Trophoblast cell (in vitro differentiated cells and primary cell): ENCODE data around the gene XDH.

Experiments
- DNase-seq, 2 donors: peaks; one replicate each; pipeline ENCODE4 v3.0.0-alpha.2; 2016
- H2AFZ ChIP-seq: 2 replicates; pipeline ENCODE4 v1.6.1; 2013; ENCODE audit warnings: low read length, moderate library complexity, mild to moderate bottlenecking; ENCODE audit not compliant: insufficient read depth, poor library complexity
- H2AK5ac ChIP-seq: 2 replicates; pipeline ENCODE4 v1.6.1; 2013; ENCODE audit warnings: mild to moderate bottlenecking, low read length
- H2BK120ac ChIP-seq: 2 replicates; pipeline ENCODE4 v1.6.1; 2013; ENCODE audit warnings: low read length, mild to moderate bottlenecking, moderate library complexity; ENCODE audit not compliant: insufficient read depth, poor library complexity
- H2BK12ac ChIP-seq: 2 replicates; pipeline ENCODE4 v1.6.1; 2013; ENCODE audit warnings: mild to moderate bottlenecking, low read length, moderate library complexity
- H2BK5ac ChIP-seq: 2 replicates; pipeline ENCODE4 v1.6.1; 2013; ENCODE audit warnings: low read length, low read depth, moderate library complexity, mild to moderate bottlenecking; ENCODE audit not compliant: poor library complexity
- H3K14ac ChIP-seq: 2 replicates; pipeline ENCODE4 v1.6.1; 2013; ENCODE audit warnings: mild to moderate bottlenecking, low read length
- H3K18ac ChIP-seq: 2 replicates; pipeline ENCODE4 v1.6.1; 2013; ENCODE audit warnings: mild to moderate bottlenecking, low read length
- H3K23ac ChIP-seq: 2 replicates; pipeline ENCODE4 v1.6.1; 2013; ENCODE audit warnings: low read length
- H3K27ac ChIP-seq: 2 replicates; pipeline ENCODE4 v1.5.1; 2013; ENCODE audit warnings: low read depth, mild to moderate bottlenecking, inconsistent platforms, low read length, moderate library complexity
- H3K27me3 ChIP-seq: 2 replicates; pipeline ENCODE4 v1.6.1; 2013; ENCODE audit warnings: inconsistent platforms, mild to moderate bottlenecking, low read length, moderate library complexity; ENCODE audit not compliant: insufficient read depth
- H3K36me3 ChIP-seq, 2 experiments: 1 replicate in 1 of 2; 2 replicates in 1 of 2; pipeline ENCODE4 v1.6.1; 2013; ENCODE audit warnings: low read length in 2 of 2, mild to moderate bottlenecking in 2 of 2, moderate library complexity in 1 of 2; ENCODE audit not compliant: insufficient read depth in 2 of 2, control insufficient read depth in 1 of 2
- H3K4ac ChIP-seq: 2 replicates; pipeline ENCODE4 v1.6.1; 2013; ENCODE audit warnings: low read depth, mild to moderate bottlenecking, low read length, moderate library complexity
- H3K4me1 ChIP-seq, 2 experiments: 1 replicate in 1 of 2; 2 replicates in 1 of 2; pipeline ENCODE4 v1.6.1; 2013; ENCODE audit warnings: low read length in 2 of 2, mild to moderate bottlenecking in 2 of 2, moderate library complexity in 1 of 2; ENCODE audit not compliant: insufficient read depth in 2 of 2, control insufficient read depth in 1 of 2
- H3K4me2 ChIP-seq: 2 replicates; pipeline ENCODE4 v1.6.1; 2013; ENCODE audit warnings: inconsistent platforms, mild to moderate bottlenecking, low read length, moderate library complexity
- H3K4me3 ChIP-seq: 2 replicates; pipeline ENCODE4 v1.5.1; 2013; ENCODE audit warnings: mild to moderate bottlenecking, low read depth, low read length, inconsistent platforms
- H3K79me1 ChIP-seq: one replicate; pipeline ENCODE4 v1.6.1; 2013; ENCODE audit warnings: low read length
- H3K79me2 ChIP-seq: 2 replicates; pipeline ENCODE4 v1.6.1; 2013; ENCODE audit warnings: low read length, mild to moderate bottlenecking; ENCODE audit not compliant: control insufficient read depth, insufficient read depth, poor library complexity
- H3K9ac ChIP-seq: 2 replicates; pipeline ENCODE4 v1.6.1; 2013; ENCODE audit warnings: mild to moderate bottlenecking, low read length
- H3K9me3 ChIP-seq: 2 replicates; pipeline ENCODE4 v1.6.1; 2013; ENCODE audit warnings: low read depth, mild to moderate bottlenecking, control low read depth, inconsistent platforms, low read length; ENCODE audit not compliant: insufficient read depth
- H4K12ac ChIP-seq: 2 replicates; pipeline ENCODE4 v1.6.1; 2013; ENCODE audit warnings: low read depth, mild to moderate bottlenecking, low read length, moderate library complexity
- H4K8ac ChIP-seq: 2 replicates; pipeline ENCODE4 v1.6.1; 2013; ENCODE audit warnings: low read depth, mild to moderate bottlenecking, low read length, moderate library complexity
- H4K91ac ChIP-seq: one replicate; pipeline ENCODE4 v1.6.1; 2013; ENCODE audit warnings: low read depth, mild to moderate bottlenecking, low read length, moderate library complexity
- WGBS: extraction: QIAGEN DNeasy Blood & Tissue Kit; methylation state at CpG from one replicate; pipeline ENCODE4 v1.1.7; 2013; ENCODE audit warnings: missing lambda C conversion rate; ENCODE audit not compliant: insufficient read length, insufficient coverage; ENCODE audit errors: extremely low coverage; 5-methylcytosine and 5-hydroxymethylcytosine counted together

The XDH gene

DNA sequence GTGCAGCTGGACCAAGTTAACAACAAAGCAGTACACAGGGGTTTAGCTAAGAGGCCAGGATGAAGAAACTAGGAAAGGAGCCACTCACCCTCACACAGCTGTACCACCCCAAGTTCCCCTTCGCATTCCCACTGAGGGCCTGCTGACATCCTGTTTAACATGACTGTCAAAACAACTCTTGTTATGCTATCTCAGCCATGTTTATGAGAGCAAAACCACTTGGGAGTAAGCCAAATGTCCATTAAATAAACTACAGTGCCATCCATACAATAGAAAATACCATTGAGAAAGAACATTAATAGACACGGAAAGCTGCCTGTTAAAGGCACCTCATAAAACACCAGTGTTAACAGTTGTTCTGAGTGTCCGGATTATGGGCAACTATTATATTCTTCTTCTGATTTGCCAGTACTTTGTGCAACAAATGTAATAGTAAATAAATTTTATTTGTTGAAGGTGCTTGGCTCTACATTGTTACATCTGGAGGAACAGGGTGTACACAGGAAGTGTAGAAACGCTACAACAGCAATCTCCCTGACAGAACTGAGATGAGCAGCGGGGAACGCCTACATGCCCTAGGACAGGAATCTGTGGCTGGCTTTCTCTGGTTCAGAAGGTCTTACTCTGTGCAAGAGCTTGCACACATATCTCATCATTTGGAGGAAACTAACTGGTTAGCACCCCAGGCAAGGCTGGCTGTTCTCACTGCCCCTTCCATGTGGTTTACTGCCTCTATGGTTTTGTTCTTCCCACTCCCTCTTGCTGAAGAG is 95.0 kb downstream of the XDH start:
- H3K79me1 ChIP-seq, result no peaks in the 10 kb centered on the region
- no peak overlapping the region for H3K4me2 ChIP-seq
- no peak overlapping the region for H4K12ac ChIP-seq
- no peaks in the 10 kb centered on the region for H3K79me2 ChIP-seq
- H3K9ac ChIP-seq, result no peak overlapping the region
- H2BK120ac ChIP-seq, result no peak overlapping the region
- no peaks in the 10 kb centered on the region for H3K36me3 ChIP-seq
- no peak for DNase-seq
- no peak overlapping the region for H3K4ac ChIP-seq
- H2BK5ac ChIP-seq, result no peak overlapping the region
- WGBS, result no CpG with 5 or more reads among the region's 6 CpGs
- no peak overlapping the region for H2AK5ac ChIP-seq
- no peak overlapping the region for H3K4me3 ChIP-seq
- no peaks in the 10 kb centered on the region for H3K27me3 ChIP-seq
- no peak overlapping the region for H3K27ac ChIP-seq
- no peaks in the 10 kb centered on the region for H3K4me1 ChIP-seq
- H4K8ac ChIP-seq, result no peak overlapping the region
- no peak overlapping the region for H3K23ac ChIP-seq
- no peak overlapping the region for H4K91ac ChIP-seq
- H2BK12ac ChIP-seq, result no peak overlapping the region
- no peak overlapping the region for H3K14ac ChIP-seq
- no peak overlapping the region for H3K18ac ChIP-seq
- no peaks in the 10 kb centered on the region for H3K9me3 ChIP-seq
- no peak overlapping the region for H2AFZ ChIP-seq

DNA sequence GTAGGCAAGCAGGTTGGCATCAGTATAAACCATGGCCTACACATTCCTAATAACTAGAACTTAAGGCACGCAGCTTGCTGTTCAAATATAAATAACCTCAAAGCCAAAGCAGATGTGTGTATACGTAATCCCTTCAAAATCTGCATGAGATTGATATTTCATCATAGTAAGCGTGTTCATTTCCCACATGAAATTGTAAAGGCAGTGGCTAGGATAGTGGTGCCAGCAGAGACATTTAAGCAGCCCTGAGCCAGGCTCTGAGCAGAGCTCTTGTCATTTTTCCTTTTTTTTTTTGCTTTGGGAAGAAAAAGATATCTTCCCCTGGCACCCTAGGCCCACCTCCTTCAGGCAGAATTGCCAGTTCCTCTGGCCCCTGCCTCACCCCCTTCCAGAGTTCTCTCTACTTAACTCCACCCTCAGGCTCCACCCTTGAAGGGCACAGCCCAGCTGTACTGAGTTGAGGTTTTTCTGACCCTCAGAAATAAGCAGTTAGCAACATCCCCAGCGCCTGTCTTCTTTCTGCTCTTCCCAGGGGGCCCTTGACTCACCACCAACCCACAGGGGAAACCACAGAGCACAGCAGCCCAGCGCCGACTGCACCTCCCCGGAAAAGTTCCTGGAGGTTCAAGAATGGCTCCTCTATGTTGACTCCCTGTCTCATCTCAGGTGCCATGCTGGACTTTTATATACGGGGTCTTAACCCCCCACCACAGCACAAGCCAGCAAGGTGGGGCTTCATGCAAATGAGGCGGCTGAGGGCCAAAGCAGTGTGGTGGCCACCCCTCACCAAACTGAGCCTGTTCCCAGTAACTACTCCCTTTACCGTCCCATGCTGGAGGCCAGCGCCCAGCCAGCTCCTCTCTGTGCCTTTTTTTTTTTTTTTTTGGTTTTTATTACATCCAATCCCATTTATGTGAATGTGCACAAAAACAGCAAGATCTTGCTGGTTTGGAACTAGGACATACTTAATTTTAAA is 95.9 kb downstream of the XDH start:
- no peaks in the 10 kb centered on the region for H3K9me3 ChIP-seq
- no peaks in the 10 kb centered on the region for H3K4me1 ChIP-seq
- WGBS, result no CpG with 5 or more reads among the region's 11 CpGs
- no peaks in the 10 kb centered on the region for H3K27me3 ChIP-seq
- no peaks in the 10 kb centered on the region for H3K36me3 ChIP-seq
- H2AFZ ChIP-seq, result no peak overlapping the region
- no peak overlapping the region for H4K12ac ChIP-seq
- no peaks in the 10 kb centered on the region for H3K79me1 ChIP-seq
- H2BK5ac ChIP-seq, result no peak overlapping the region
- DNase-seq, result peak in 1 of 2 donors; percentile 10
- no peak overlapping the region for H3K18ac ChIP-seq
- no peak overlapping the region for H3K14ac ChIP-seq
- H3K4ac ChIP-seq, result no peak overlapping the region
- H2BK120ac ChIP-seq, result no peak overlapping the region
- no peak overlapping the region for H4K91ac ChIP-seq
- H2AK5ac ChIP-seq, result no peak overlapping the region
- no peaks in the 10 kb centered on the region for H3K79me2 ChIP-seq
- H3K9ac ChIP-seq, result no peak overlapping the region
- H2BK12ac ChIP-seq, result no peak overlapping the region
- H3K4me3 ChIP-seq, result no peak overlapping the region
- no peak overlapping the region for H3K27ac ChIP-seq
- H3K4me2 ChIP-seq, result no peak overlapping the region
- H3K23ac ChIP-seq, result no peak overlapping the region
- no peak overlapping the region for H4K8ac ChIP-seq

DNA sequence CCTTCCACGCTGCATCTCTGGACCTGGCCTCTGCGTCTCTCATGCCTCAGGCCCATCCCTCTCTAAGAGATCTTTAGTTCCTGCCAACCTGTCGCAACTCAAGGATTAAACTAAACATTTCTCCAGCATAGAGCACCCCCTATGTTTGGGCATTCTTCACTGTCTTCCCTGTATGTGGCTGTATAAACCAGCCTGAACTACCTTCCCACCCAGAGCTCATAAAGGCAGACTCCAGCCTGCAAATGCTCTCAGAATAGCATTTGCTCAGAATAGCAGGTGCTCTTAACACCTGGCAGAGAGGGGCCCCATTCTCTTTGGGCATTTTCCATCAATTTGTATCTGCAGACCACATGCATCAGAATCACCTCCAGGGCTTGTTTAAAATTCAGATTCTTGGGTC is 97.1 kb downstream of the XDH start:
- no peak overlapping the region for H4K91ac ChIP-seq
- no peak overlapping the region for H2BK120ac ChIP-seq
- H3K23ac ChIP-seq, result no peak overlapping the region
- H3K14ac ChIP-seq, result no peak overlapping the region
- no peak overlapping the region for H3K4me3 ChIP-seq
- no CpG with 5 or more reads among the region's 3 CpGs for WGBS
- no peak overlapping the region for H3K4ac ChIP-seq
- H4K12ac ChIP-seq, result no peak overlapping the region
- no peak for DNase-seq
- no peak overlapping the region for H2AFZ ChIP-seq
- H2BK5ac ChIP-seq, result no peak overlapping the region
- no peaks in the 10 kb centered on the region for H3K79me1 ChIP-seq
- no peaks in the 10 kb centered on the region for H3K27me3 ChIP-seq
- no peaks in the 10 kb centered on the region for H3K4me1 ChIP-seq
- no peak overlapping the region for H3K27ac ChIP-seq
- H3K4me2 ChIP-seq, result no peak overlapping the region
- H3K18ac ChIP-seq, result no peak overlapping the region
- no peaks in the 10 kb centered on the region for H3K9me3 ChIP-seq
- H3K36me3 ChIP-seq, result no peaks in the 10 kb centered on the region
- no peaks in the 10 kb centered on the region for H3K79me2 ChIP-seq
- H2BK12ac ChIP-seq, result no peak overlapping the region
- H4K8ac ChIP-seq, result no peak overlapping the region
- no peak overlapping the region for H2AK5ac ChIP-seq
- H3K9ac ChIP-seq, result no peak overlapping the region

DNA sequence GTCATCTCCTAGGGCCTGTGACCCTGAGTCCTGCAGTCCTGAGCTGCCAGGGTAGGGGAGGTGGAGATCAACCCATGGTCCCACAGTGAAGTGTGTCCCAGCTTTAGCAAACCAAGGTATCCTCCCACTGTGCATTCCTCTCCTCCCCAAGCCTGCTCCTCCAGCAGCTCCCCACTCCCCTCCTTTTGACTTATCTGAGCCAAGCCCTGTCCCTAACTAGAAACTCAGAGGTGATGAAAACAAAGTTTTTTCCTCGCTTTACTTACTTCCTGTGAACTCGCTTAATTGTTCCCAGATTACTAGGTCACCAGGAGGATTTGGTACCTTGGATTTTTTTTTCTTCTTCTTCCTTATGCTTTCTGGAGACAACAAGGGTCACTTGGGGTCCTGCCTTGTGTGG is 99.8 kb downstream of the XDH start:
- H3K4ac ChIP-seq, result no peak overlapping the region
- no peak overlapping the region for H2BK5ac ChIP-seq
- H2AFZ ChIP-seq, result no peak overlapping the region
- H3K18ac ChIP-seq, result no peak overlapping the region
- H3K27me3 ChIP-seq, result no peaks in the 10 kb centered on the region
- no peak for DNase-seq
- no peaks in the 10 kb centered on the region for H3K79me1 ChIP-seq
- no peak overlapping the region for H3K9ac ChIP-seq
- no peak overlapping the region for H3K23ac ChIP-seq
- H3K27ac ChIP-seq, result no peak overlapping the region
- H4K91ac ChIP-seq, result no peak overlapping the region
- no peak overlapping the region for H3K4me2 ChIP-seq
- H2BK120ac ChIP-seq, result no peak overlapping the region
- no peak overlapping the region for H3K4me3 ChIP-seq
- H4K8ac ChIP-seq, result no peak overlapping the region
- no peak overlapping the region for H4K12ac ChIP-seq
- no peak overlapping the region for H2AK5ac ChIP-seq
- H3K79me2 ChIP-seq, result no peaks in the 10 kb centered on the region
- no CpG with 5 or more reads among the region's 2 CpGs for WGBS
- H3K36me3 ChIP-seq, result no peaks in the 10 kb centered on the region
- peaks cover 0 to 3% of the 10 kb centered on the region in 2 experiments for H3K4me1 ChIP-seq
- H3K14ac ChIP-seq, result no peak overlapping the region
- H2BK12ac ChIP-seq, result no peak overlapping the region
- H3K9me3 ChIP-seq, result peaks cover 3% of the 10 kb centered on the region
